Skeletal muscle tissue (tissue), 4 donors: ENCODE data around the gene DOCK8. TPM values are rescaled to one million over a fixed set of nuclear protein-coding genes. Genes with fewer than 3 reads are reported as not detected.

ENCODE experiments used
- H3K27ac ChIP-seq: one replicate; pipeline ENCODE4 v1.7.0; 2013; ENCODE audit warnings: mild to moderate bottlenecking, low read depth, low read length, inconsistent platforms
- H3K27me3 ChIP-seq, 3 donors: one replicate each; pipeline ENCODE4 v1.7.0; 2013; ENCODE audit warnings: low read length in 3 of 3; ENCODE audit not compliant: control insufficient read depth in 3 of 3, insufficient read depth in 3 of 3
- H3K36me3 ChIP-seq, 3 donors: one replicate each; pipeline ENCODE4 v1.7.0; 2013; ENCODE audit warnings: low read length in 3 of 3; ENCODE audit not compliant: control insufficient read depth in 3 of 3, insufficient read depth in 3 of 3
- H3K4me1 ChIP-seq, 3 donors: one replicate each; pipeline ENCODE4 v1.7.0; 2013; ENCODE audit warnings: low read length in 3 of 3, mild to moderate bottlenecking in 3 of 3; ENCODE audit not compliant: control insufficient read depth in 3 of 3, insufficient read depth in 3 of 3
- H3K4me3 ChIP-seq, 3 donors: one replicate each; pipeline ENCODE4 v1.7.0; 2013; ENCODE audit warnings: low read length in 3 of 3
- H3K9ac ChIP-seq, 3 donors: one replicate each; pipeline ENCODE4 v1.7.0; 2013; ENCODE audit warnings: low read length in 3 of 3, mild to moderate bottlenecking in 3 of 3, moderate library complexity in 2 of 3, low read depth in 1 of 3
- H3K9me3 ChIP-seq, 3 donors: one replicate each; pipeline ENCODE4 v1.7.0; 2013; ENCODE audit warnings: low read length in 3 of 3; ENCODE audit not compliant: control insufficient read depth in 3 of 3
- total RNA-seq: library from RNA; depleted of rRNA; stranded (reverse); fragments of >200 nt; gene quantifications from one replicate; pipeline ENCODE4 v1.2.3, GENCODE V29; 2014
- donor health status: Osteomylitis.

The DOCK8 gene
- total RNA-seq, 1 donor from 2014 or later: 13.0 TPM

- Histone ChIP-seq H3K9me3 (no peaks in the 10 kb centered on the region), H3K27ac (no peak overlapping the region), H3K4me3 (no peak overlapping the region), H3K4me1 (no peaks in the 10 kb centered on the region), H3K9ac (no peak overlapping the region), H3K27me3 (no peaks in the 10 kb centered on the region), H3K36me3 (no peaks in the 10 kb centered on the region)
Measured at GRCh38 chr9:304519-305185, 90.0 kb downstream of the DOCK8 start.

GRCh38 chr9:306907-307306, 92.2 kb downstream of the DOCK8 start:
- no peak overlapping the region for H3K9ac ChIP-seq
- no peak overlapping the region for H3K27ac ChIP-seq
- no peaks in the 10 kb centered on the region for H3K9me3 ChIP-seq
- no peaks in the 10 kb centered on the region for H3K36me3 ChIP-seq
- no peaks in the 10 kb centered on the region for H3K4me1 ChIP-seq
- H3K4me3 ChIP-seq: no peak overlapping the region
- H3K27me3 ChIP-seq: no peaks in the 10 kb centered on the region

- H3K27ac ChIP-seq: no peak overlapping the region
- no peaks in the 10 kb centered on the region for H3K27me3 ChIP-seq
- H3K4me1 ChIP-seq: no peaks in the 10 kb centered on the region
- H3K9ac ChIP-seq: no peak overlapping the region
- H3K36me3 ChIP-seq: no peaks in the 10 kb centered on the region
- no peaks in the 10 kb centered on the region for H3K9me3 ChIP-seq
- H3K4me3 ChIP-seq: no peak overlapping the region
Measured at GRCh38 chr9:311841-312240, 97.2 kb downstream of the DOCK8 start.

GRCh38 chr9:312596-313320, 98.1 kb downstream of the DOCK8 start:
- H3K4me3 ChIP-seq: no peak overlapping the region
- no peak overlapping the region for H3K27ac ChIP-seq
- H3K9ac ChIP-seq: no peak overlapping the region
- no peaks in the 10 kb centered on the region for H3K4me1 ChIP-seq
- H3K27me3 ChIP-seq: no peaks in the 10 kb centered on the region
- H3K36me3 ChIP-seq: no peaks in the 10 kb centered on the region
- H3K9me3 ChIP-seq: no peaks in the 10 kb centered on the region

- no peak overlapping the region for H3K4me3 ChIP-seq
- H3K27me3 ChIP-seq: no peaks in the 10 kb centered on the region
- H3K4me1 ChIP-seq: no peaks in the 10 kb centered on the region
- H3K9ac ChIP-seq: no peak overlapping the region
- no peak overlapping the region for H3K27ac ChIP-seq
- H3K9me3 ChIP-seq: no peaks in the 10 kb centered on the region
- H3K36me3 ChIP-seq: no peaks in the 10 kb centered on the region
Measured at GRCh38 chr9:316382-316965, 101.8 kb downstream of the DOCK8 start.

- Histone ChIP-seq H3K36me3 (no peaks in the 10 kb centered on the region), H3K4me3 (no peak overlapping the region), H3K9me3 (no peaks in the 10 kb centered on the region), H3K27ac (no peak overlapping the region), H3K9ac (no peak overlapping the region), H3K27me3 (no peaks in the 10 kb centered on the region), H3K4me1 (no peaks in the 10 kb centered on the region)
Measured at GRCh38 chr9:318646-319045, 104.0 kb downstream of the DOCK8 start.

GRCh38 chr9:324971-325370, 110.3 kb downstream of the DOCK8 start:
- no peak overlapping the region for H3K9ac ChIP-seq
- H3K36me3 ChIP-seq: no peaks in the 10 kb centered on the region
- H3K4me3 ChIP-seq: no peak overlapping the region
- H3K4me1 ChIP-seq: no peaks in the 10 kb centered on the region
- no peaks in the 10 kb centered on the region for H3K27me3 ChIP-seq
- H3K27ac ChIP-seq: no peak overlapping the region
- no peaks in the 10 kb centered on the region for H3K9me3 ChIP-seq

- no peaks in the 10 kb centered on the region for H3K9me3 ChIP-seq
- no peaks in the 10 kb centered on the region for H3K27me3 ChIP-seq
- H3K36me3 ChIP-seq: no peaks in the 10 kb centered on the region
- H3K27ac ChIP-seq: no peak overlapping the region
- H3K4me3 ChIP-seq: no peak overlapping the region
- no peaks in the 10 kb centered on the region for H3K4me1 ChIP-seq
- H3K9ac ChIP-seq: no peak overlapping the region
Measured at GRCh38 chr9:326667-327066, 112.0 kb downstream of the DOCK8 start.

- Histone ChIP-seq H3K9ac (no peak overlapping the region), H3K9me3 (no peaks in the 10 kb centered on the region), H3K4me1 (no peaks in the 10 kb centered on the region), H3K36me3 (peaks cover 0 to 3% (median 0%) of the 10 kb centered on the region in 3 donors), H3K27me3 (no peaks in the 10 kb centered on the region), H3K27ac (no peak overlapping the region), H3K4me3 (no peak overlapping the region)
Measured at GRCh38 chr9:328453-328852, 113.8 kb downstream of the DOCK8 start.

- Histone ChIP-seq H3K4me1 (peaks cover 0 to 3% (median 0%) of the 10 kb centered on the region in 3 donors), H3K27me3 (no peaks in the 10 kb centered on the region), H3K4me3 (no peak overlapping the region), H3K9me3 (no peaks in the 10 kb centered on the region), H3K36me3 (peaks cover 0 to 3% (median 0%) of the 10 kb centered on the region in 3 donors), H3K9ac (no peak overlapping the region), H3K27ac (no peak overlapping the region)
Measured at GRCh38 chr9:331197-331596, 116.5 kb downstream of the DOCK8 start.
